HG03159 (cell line): ENCODE results near the gene PTMS.

Experiments used
- ATAC-seq: cut with Tn5 transposase; IDR thresholded peaks from one replicate; pipeline ENCODE4 v1.9.1; 2021; ENCODE audit warnings: mild to moderate bottlenecking, moderate library complexity; ENCODE audit not compliant: unreplicated experiment

PTMS gene

GRCh38 chr12:6787309-6787708 lies 21.1 kb downstream of the PTMS start:
- ATAC-seq: no peak

DNA sequence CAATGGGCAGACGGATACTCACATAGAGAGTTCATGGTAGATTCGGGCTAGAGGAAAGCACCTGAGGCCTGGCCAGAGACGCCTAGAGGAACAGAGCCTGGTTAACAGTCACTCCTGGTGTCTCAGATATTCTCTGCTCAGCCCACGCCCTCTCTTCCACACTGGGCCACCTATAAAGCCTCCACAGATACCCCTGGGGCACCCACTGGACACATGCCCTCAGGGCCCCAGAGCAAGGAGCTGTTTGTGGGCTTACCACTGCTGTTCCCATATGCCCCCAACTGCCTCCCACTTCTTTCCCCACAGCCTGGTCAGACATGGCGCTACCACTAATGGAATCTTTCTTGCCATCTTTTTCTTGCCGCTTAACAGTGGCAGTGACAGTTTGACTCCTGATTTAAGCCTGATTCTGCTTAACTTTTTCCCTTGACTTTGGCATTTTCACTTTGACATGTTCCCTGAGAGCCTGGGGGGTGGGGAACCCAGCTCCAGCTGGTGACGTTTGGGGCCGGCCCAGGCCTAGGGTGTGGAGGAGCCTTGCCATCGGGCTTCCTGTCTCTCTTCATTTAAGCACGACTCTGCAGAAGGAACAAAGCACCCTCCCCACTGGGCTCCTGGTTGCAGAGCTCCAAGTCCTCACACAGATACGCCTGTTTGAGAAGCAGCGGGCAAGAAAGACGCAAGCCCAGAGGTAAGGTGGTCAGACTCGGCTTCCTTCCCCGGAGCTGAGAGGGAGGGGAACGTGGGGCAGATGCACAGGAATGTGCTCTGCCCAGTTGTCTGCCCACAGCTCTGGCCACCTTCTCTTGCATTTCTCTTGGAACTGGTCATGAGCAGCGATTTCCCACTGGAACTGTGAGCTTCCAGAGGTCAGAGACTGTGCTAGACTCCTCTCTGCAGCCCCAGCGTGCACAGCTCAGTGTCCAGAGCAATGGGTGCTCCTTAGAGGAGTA lies 23.1 kb downstream of the PTMS start, which contains the start of gene CD4:
CD4 (plus strand) TSS at position 557 of the 953 bp plus-strand sequence. CDS start 10,611 bp downstream, outside the sequence.
- ATAC-seq: no peak

DNA sequence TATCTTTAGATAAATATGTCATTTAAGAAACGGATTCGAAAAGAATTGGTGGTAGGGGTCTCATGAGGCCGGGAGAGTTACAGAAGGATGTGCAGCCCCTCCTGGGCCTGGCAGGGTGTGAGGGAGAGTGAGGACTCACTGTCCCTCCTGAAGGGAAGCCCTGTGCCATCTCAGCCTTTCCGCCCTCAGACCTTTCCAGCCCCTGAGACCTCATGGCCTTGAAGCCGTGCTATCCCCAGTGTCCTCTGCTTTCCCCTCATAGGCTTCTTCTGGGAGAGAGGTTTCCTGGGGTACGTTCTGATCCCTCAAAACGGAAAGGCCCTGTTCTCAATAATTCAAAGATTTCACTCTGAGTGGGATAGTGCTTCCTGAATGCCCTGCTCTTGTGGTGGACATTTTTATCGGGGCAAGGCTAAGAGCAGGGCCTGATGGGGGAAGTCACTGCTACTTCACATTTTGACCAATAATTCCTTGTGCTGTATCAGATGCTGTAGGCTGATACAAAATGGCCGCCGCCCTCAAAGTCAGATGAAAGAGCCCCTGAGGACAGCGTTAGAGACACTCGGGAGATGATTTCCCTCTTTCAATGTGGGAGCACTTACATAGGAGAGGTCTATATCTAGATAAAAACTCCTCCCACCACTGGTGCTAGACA lies 24.5 kb downstream of the PTMS start:
- no peak for ATAC-seq

GRCh38 chr12:6791931-6792520 lies 25.9 kb downstream of the PTMS start:
- no peak for ATAC-seq

- no peak for ATAC-seq
Observed at GRCh38 chr12:6792522-6793201, 26.5 kb downstream of the PTMS start.

- no peak for ATAC-seq
Observed at GRCh38 chr12:6795088-6795487, 28.9 kb downstream of the PTMS start.

GRCh38 chr12:6796576-6796975 lies 30.4 kb downstream of the PTMS start:
- ATAC-seq: no peak

- no peak for ATAC-seq
Observed at GRCh38 chr12:6799147-6799546, 33.0 kb downstream of the PTMS start.

DNA sequence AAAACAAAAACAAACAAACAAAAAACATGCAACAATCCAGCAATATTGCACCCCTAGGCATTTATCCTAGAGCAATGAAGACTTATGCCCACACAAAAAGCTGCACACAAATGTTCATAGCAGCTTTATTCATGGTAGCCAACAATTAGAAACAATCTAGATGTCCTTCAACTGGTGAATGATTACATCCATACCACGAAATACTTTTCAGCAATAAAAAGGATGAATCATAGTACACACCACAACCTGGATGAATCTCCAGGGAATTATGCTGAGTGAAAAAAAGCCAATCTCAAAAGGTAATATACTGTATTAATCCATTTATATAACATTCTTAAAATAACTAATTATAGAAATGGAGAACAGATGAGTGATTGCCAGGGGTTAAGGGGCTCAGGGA lies 41.0 kb downstream of the PTMS start:
- no peak for ATAC-seq

DNA sequence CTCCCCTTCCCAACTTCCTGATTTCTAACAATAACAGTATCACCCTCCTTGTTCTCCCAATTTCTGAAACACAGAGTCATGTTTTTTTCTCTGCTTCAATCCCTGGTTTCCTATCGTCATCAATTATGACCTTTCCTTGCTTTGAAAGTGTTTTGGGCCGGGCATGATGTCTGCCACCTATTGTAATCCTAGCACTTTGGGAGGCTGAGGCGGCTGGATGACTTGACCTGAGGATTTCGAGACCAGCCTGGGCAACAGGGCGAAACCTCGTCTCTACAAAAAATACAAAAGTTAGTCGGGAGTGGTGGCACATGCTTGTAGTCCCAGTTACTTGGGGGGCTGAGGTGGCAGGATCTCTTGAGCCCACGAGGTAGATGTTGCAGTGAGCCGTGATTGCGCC lies 42.9 kb downstream of the PTMS start:
- ATAC-seq: no peak

GRCh38 chr12:6810758-6811157 lies 44.6 kb downstream of the PTMS start:
- ATAC-seq: no peak

GRCh38 chr12:6813363-6813762 lies 47.2 kb downstream of the PTMS start:
- no peak for ATAC-seq

DNA sequence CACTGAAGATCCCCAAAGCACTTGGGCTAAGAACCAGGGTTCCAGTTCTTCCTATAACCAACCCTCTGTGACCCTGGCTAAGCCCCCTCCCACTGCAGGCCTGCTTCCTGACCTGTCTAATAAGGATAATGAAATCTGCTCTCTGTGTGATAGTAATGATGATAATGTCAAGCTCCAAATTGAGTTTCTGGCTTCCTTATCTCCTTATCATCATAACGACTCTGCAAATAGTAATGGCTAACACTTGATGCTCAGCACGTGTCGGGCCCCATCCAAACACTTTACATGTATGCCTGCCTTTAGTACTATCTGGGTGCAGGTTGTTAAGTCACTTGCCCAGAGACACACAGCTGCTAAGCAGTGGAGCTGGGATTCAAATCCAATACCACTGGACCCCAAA lies 50.4 kb downstream of the PTMS start:
- no peak for ATAC-seq

GRCh38 chr12:6817098-6817497 lies 50.9 kb downstream of the PTMS start:
- no peak for ATAC-seq

DNA sequence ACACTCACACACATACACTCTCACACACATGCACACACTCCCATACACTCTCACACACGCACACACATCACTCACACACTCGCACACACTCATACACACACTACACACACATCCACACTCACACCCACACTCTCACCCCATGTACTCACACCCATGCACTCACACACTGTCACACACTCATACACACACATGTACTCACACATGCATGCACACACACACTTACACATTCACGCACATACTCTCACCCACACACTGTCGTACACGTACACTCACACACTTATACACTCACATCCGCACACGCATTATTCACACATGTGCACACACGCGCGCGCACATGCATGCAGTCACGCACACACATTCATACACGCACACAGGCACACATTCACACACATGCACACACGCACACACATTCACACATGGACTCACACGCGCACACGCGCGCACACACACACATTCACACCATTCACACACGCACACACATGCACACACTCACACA lies 51.5 kb downstream of the PTMS start:
- no peak for ATAC-seq

GRCh38 chr12:6818222-6818621 lies 52.1 kb downstream of the PTMS start:
- ATAC-seq: no peak

DNA sequence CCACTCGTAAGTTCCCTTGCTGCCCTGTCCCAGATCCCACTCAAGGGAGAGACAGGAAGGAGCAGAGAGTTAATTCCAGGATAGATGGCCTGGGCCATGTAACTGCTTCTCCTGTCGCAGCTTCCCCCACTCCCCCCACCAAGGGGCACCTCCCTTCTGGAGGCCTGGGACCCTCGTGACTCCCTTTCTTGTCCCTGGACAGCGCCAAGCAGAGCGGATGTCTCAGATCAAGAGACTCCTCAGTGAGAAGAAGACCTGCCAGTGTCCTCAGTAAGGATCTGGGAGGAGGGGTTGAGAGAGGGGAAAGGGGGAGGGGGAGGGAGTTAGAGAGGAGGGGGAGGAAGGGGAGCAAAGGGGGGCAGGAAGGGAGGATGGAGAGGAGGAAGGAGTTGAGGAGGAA lies 52.5 kb downstream of the PTMS start:
- no peak for ATAC-seq

- no peak for ATAC-seq
Observed at GRCh38 chr12:6819106-6820030, 53.2 kb downstream of the PTMS start.

GRCh38 chr12:6820166-6820565 lies 54.0 kb downstream of the PTMS start:
- no peak for ATAC-seq
